Breast epithelium (tissue), 4 donors: Measurements from ENCODE around the gene FJX1. TPM values are rescaled to one million over a fixed set of nuclear protein-coding genes. Genes with fewer than 3 reads are reported as not detected.

Source experiments
- DNase-seq, 2 donors: peaks; one replicate each; pipeline ENCODE4 v3.0.0-alpha.2; 2019; ENCODE audit warnings: low spot score in 2 of 2
- H3K27ac ChIP-seq, 2 donors: fragments of 200-600 bp; sonication (generic) in 1 of 2; one replicate each; pipeline ENCODE4 v1.5.1; 2016 to 2019; ENCODE audit warnings: mild to moderate bottlenecking in 1 of 2
- H3K27me3 ChIP-seq, 2 donors: fragments of 200-600 bp; sonication (generic) in 1 of 2; one replicate each; pipeline versions ENCODE4 v1.5.1 to v1.6.0; 2017 to 2019; ENCODE audit warnings: control low read depth in 1 of 2, mild to moderate bottlenecking in 1 of 2
- H3K36me3 ChIP-seq: fragments of 200-600 bp; one replicate; pipeline ENCODE4 v1.5.1; 2019
- H3K4me1 ChIP-seq, 2 donors: fragments of 200-600 bp; sonication (generic); one replicate each; pipeline ENCODE4 v1.5.1; 2016 to 2019; ENCODE audit warnings: control low read depth in 1 of 2
- H3K4me3 ChIP-seq, 3 donors: fragments of 200-600 bp; sonication (generic); 1 replicate in 2 of 3; 2 replicates in 1 of 3; pipeline ENCODE4 v1.5.1; 2016 to 2019; ENCODE audit warnings: mild to moderate bottlenecking in 3 of 3, moderate library complexity in 2 of 3
- H3K9me3 ChIP-seq, 2 donors: fragments of 200-600 bp; sonication (generic) in 1 of 2; one replicate each; pipeline ENCODE4 v1.5.1; 2016 to 2019; ENCODE audit warnings: control low read depth in 1 of 2
- CTCF ChIP-seq, 3 donors: fragments of 450-650 bp; IDR thresholded peaks; one replicate each; pipeline ENCODE4 v1.5.1; 2016 to 2017; ENCODE audit warnings: antibody characterized with exemption in 3 of 3, mild to moderate bottlenecking in 3 of 3, moderate library complexity in 3 of 3
- POLR2A ChIP-seq: fragments of 450-650 bp; IDR thresholded peaks from one replicate; pipeline ENCODE4 v1.6.1; 2016; ENCODE audit warnings: antibody characterized with exemption, mild to moderate bottlenecking, moderate library complexity
- POLR2AphosphoS5 ChIP-seq, 3 donors: sonication (generic); formaldehyde crosslinking; IDR thresholded peaks; one replicate each; pipeline ENCODE4 v1.6.1; 2017; ENCODE audit warnings: antibody characterized with exemption in 3 of 3
- intact Hi-C: fragments of 100-400 bp; cut with DNase I; formaldehyde crosslinking; loops from one replicate; pipeline ENCODE4 v1.15.1; 2023; ENCODE audit warnings: low total_unique reads
- total RNA-seq, 3 donors: library from RNA; depleted of rRNA; stranded (reverse); fragments of >200 nt; gene quantifications; one replicate each; pipeline ENCODE4 v1.1.0, GENCODE V29; 2016

The FJX1 gene
- 10 to 100 TPM in 1 of 3 donors, 1 to 10 TPM in 2; 1.1 to 12.1 (median 8.3) TPM for total RNA-seq

- Histone ChIP-seq H3K4me1 (peaks cover 8 to 20% of the 10 kb centered on the region in 2 donors), H3K9me3 (no peaks in the 10 kb centered on the region), H3K27ac (peak within 1 kb of the TSS; percentile 83 to 93), H3K36me3 (no peaks in the 10 kb centered on the region), H3K27me3 (no peaks in the 10 kb centered on the region), H3K4me3 (peak within 1 kb of the TSS; percentile 47 to 90 (median 73))
- intact Hi-C loops: loop anchor here (5.0 kb wide), 1 partner anchor 649 kb away; no protein-coding TSS in a partner anchor
- peak in 1 of 2 donors; percentile 39 for DNase-seq
- TF ChIP-seq CTCF (IDR thresholded peaks at IDR 0.05) (no peak), POLR2AphosphoS5 (IDR thresholded peaks at IDR 0.05) (no peak), POLR2A (no peak)
These were observed at the start of gene FJX1 for GRCh38 chr11:35617687-35618496. FJX1 (plus strand) TSS chr11:35618460; CDS start chr11:35618637, 177 bp downstream.

- Histone ChIP-seq H3K4me3 (no peak overlapping the region), H3K27me3 (no peaks in the 10 kb centered on the region), H3K9me3 (no peaks in the 10 kb centered on the region), H3K4me1 (no peaks in the 10 kb centered on the region), H3K27ac (no peak overlapping the region), H3K36me3 (no peaks in the 10 kb centered on the region)
- no peak for DNase-seq
- intact Hi-C loops: loop anchor here (2.0 kb wide), 1 partner anchor 219 kb away; no protein-coding TSS in a partner anchor
- no peak for TF ChIP-seq POLR2A
- no peak for TF ChIP-seq POLR2AphosphoS5 (IDR thresholded peaks at IDR 0.05)
- no peak for TF ChIP-seq CTCF (IDR thresholded peaks at IDR 0.05)
These were observed 46.6 kb upstream of the FJX1 start for GRCh38 chr11:35571696-35572095.

- no peaks in the 10 kb centered on the region for H3K36me3 ChIP-seq
- no peak for TF ChIP-seq POLR2A
- TF ChIP-seq CTCF (IDR thresholded peaks at IDR 0.05): no peak
- TF ChIP-seq POLR2AphosphoS5 (IDR thresholded peaks at IDR 0.05): no peak
- no peaks in the 10 kb centered on the region for H3K27me3 ChIP-seq
- H3K9me3 ChIP-seq: no peaks in the 10 kb centered on the region
- H3K27ac ChIP-seq: peak overlapping the region in 1 of 2 donors; percentile 38
- intact Hi-C loops: no loop called here
- H3K4me3 ChIP-seq: no peak overlapping the region
- no peaks in the 10 kb centered on the region for H3K4me1 ChIP-seq
- no peak for DNase-seq
These were observed 38.5 kb upstream of the FJX1 start for GRCh38 chr11:35579557-35580396.

- TF ChIP-seq POLR2A (no peak), CTCF (IDR thresholded peaks at IDR 0.05) (no peak), POLR2AphosphoS5 (IDR thresholded peaks at IDR 0.05) (no peak)
- no peaks in the 10 kb centered on the region for H3K9me3 ChIP-seq
- no peaks in the 10 kb centered on the region for H3K36me3 ChIP-seq
- no peaks in the 10 kb centered on the region for H3K27me3 ChIP-seq
- peak overlapping the region in 1 of 2 donors; percentile 38 for H3K27ac ChIP-seq
- intact Hi-C loops: no loop called here
- no peak for DNase-seq
- no peaks in the 10 kb centered on the region for H3K4me1 ChIP-seq
- no peak overlapping the region for H3K4me3 ChIP-seq
These were observed 37.9 kb upstream of the FJX1 start for GRCh38 chr11:35580397-35580781.
